SU-DHL-6 (cell line): ENCODE data around the gene PPDPF.

Experiments used
- EZH2phosphoT487 ChIP-seq: fragments of 200-600 bp; sonication (generic), shearing (Covaris generic); conservative IDR thresholded peaks from 2 replicates; pipeline ENCODE4 v1.6.1; 2018; ENCODE audit warnings: mild to moderate bottlenecking, antibody characterized with exemption, low read length, moderate library complexity, mixed read lengths
- TF ChIP-seq, protein P1 (sequence below): fragments of 200-600 bp; sonication (generic); IDR thresholded peaks from one replicate; pipeline ENCODE4 v1.5.1; 2017; ENCODE audit warnings: antibody characterized with exemption, mild to moderate bottlenecking, low read length, moderate library complexity; ENCODE audit not compliant: insufficient read depth, poor library complexity, severe bottlenecking

DNA sequence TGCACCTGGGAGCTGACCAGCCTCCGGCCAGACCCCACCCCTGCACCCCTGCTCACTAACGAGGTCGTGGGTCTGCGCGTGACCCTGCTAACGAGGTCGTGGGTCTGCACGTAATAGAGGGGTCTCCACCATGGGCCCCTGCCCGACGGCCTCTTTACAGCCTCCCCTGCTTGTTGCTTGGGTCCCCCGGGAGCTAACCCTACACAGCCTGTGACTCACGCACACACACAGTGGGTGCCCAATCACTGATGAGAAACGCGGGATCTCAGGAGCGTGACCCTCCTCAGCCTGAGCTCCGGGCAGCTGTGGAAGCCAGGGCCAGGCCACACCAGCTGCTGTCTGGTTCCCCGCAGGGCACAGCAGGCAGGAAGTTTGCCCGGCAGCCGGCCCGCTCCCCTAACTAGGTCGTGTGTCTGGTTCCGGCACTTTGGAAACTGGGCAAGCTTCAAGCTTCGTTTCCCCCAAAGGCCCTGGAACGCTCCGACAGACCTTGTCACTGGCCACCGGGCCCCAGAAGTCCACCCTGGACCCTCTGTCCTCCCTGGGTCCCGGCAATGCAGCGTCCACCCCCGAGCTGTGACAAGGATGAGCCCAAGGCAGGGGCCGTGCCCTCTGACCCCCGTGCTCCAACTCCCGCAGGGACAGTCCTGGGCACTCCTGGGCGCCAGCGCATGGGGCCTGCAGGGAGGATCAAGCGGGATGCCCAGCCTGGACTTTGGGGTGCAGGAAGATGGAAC is 15.8 kb downstream of the PPDPF start:
- TF ChIP-seq, protein P1, sequence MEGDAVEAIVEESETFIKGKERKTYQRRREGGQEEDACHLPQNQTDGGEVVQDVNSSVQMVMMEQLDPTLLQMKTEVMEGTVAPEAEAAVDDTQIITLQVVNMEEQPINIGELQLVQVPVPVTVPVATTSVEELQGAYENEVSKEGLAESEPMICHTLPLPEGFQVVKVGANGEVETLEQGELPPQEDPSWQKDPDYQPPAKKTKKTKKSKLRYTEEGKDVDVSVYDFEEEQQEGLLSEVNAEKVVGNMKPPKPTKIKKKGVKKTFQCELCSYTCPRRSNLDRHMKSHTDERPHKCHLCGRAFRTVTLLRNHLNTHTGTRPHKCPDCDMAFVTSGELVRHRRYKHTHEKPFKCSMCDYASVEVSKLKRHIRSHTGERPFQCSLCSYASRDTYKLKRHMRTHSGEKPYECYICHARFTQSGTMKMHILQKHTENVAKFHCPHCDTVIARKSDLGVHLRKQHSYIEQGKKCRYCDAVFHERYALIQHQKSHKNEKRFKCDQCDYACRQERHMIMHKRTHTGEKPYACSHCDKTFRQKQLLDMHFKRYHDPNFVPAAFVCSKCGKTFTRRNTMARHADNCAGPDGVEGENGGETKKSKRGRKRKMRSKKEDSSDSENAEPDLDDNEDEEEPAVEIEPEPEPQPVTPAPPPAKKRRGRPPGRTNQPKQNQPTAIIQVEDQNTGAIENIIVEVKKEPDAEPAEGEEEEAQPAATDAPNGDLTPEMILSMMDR = no peak
- no peak for TF ChIP-seq EZH2phosphoT487
